ENCODE results near the gene THAP8. TPM values are rescaled to one million over a fixed set of nuclear protein-coding genes. Genes with fewer than 3 reads are reported as not detected.

Gene THAP8
- total and polyA plus RNA-seq, 2 of the 4 experiments (the other 2 are of a cell fraction): 1.8 to 5.9 TPM

GRCh38 chr19:36100476-36100875 lies 46.4 kb upstream of the THAP8 start:
- H3K9ac ChIP-seq (ENCODE audit: low read depth, low read length): no peak overlapping the region
- ChIA-PET POLR2A (ENCODE audit: unreplicated experiment) (no interaction called here), CTCF (no interaction called here)
- 100% methylated on average over 1 of the region's 5 CpGs; no CpG with 5 or more reads in 1 of the 2 experiments for WGBS, 2 experiments (ENCODE audit: extremely low coverage in 2 of 2, insufficient read length in 1 of 2)
- DNase-seq: no peak
- no peak overlapping the region for H3K18ac ChIP-seq (ENCODE audit: low read depth, low read length)
- ATAC-seq (ENCODE audit: low read depth): no peak
- dilution Hi-C loops (cut with HindIII; ENCODE audit: low sequenced_read_pairs, unreplicated experiment) (no loop called here), intact Hi-C loops (cut with micrococcal nuclease) (no loop called here), in situ Hi-C loops (cut with MboI; ENCODE audit: low sequenced_read_pairs) (no loop called here)
- TF ChIP-seq CHD1 (IDR thresholded peaks at IDR 0.05; ENCODE audit: low read depth, low read length) (no peak), RFX5 (IDR thresholded peaks at IDR 0.05; ENCODE audit: low read depth, low read length) (no peak), RAD21 (IDR thresholded peaks at IDR 0.05; ENCODE audit: low read length) (no peak), CTCF (conservative IDR thresholded peaks at IDR 0.05; ENCODE audit: low read depth, low read length) (no peak), MAZ (IDR thresholded peaks at IDR 0.05; ENCODE audit: borderline replicate concordance, low read depth, low read length) (no peak), SMC3 (IDR thresholded peaks at IDR 0.05; ENCODE audit: low read depth, low read length) (no peak), CEBPB (IDR thresholded peaks at IDR 0.05; ENCODE audit: low read depth, low read length) (no peak), BHLHE40 (IDR thresholded peaks at IDR 0.05; ENCODE audit: low read depth, low read length) (no peak), ELK1 (IDR thresholded peaks at IDR 0.05; ENCODE audit: borderline replicate concordance, low read depth, low read length) (no peak), USF2 (IDR thresholded peaks at IDR 0.05; ENCODE audit: low read depth, low read length) (no peak), NFE2L2 (IDR thresholded peaks at IDR 0.05; ENCODE audit: low read depth, low read length) (no peak), MXI1 (IDR thresholded peaks at IDR 0.05; ENCODE audit: borderline replicate concordance, low read depth, low read length) (no peak), FOS (IDR thresholded peaks at IDR 0.05; ENCODE audit: low read depth, low read length) (no peak), RCOR1 (IDR thresholded peaks at IDR 0.05; ENCODE audit: insufficient replicate concordance, low read length) (no peak), MAFK (IDR thresholded peaks at IDR 0.05; ENCODE audit: low read depth, low read length) (no peak), POLR2A (IDR thresholded peaks at IDR 0.05; ENCODE audit: low read depth, low read length) (no peak)
- H2BK120ac ChIP-seq (ENCODE audit: low read depth, low read length): no peak overlapping the region
- H2AK9ac ChIP-seq (replicated peaks; ENCODE audit: low read depth, low read length, poor library complexity): peak overlapping the region; percentile 37
- no peak overlapping the region for H3K23ac ChIP-seq (ENCODE audit: low read depth, low read length)
- no peak overlapping the region for H4K91ac ChIP-seq (ENCODE audit: insufficient read depth, low read depth, low read length)
- no peak overlapping the region for H4K8ac ChIP-seq (ENCODE audit: low read depth in 2 of 2, low read length in 2 of 2)
- peaks cover 8% of the 10 kb centered on the region for H3K36me3 ChIP-seq (ENCODE audit: control insufficient read depth, insufficient read depth, low read length)
- H2AFZ ChIP-seq (replicated peaks; ENCODE audit: low read length, poor library complexity): no peak overlapping the region
- H3K79me1 ChIP-seq (ENCODE audit: low read depth in 1 of 2, low read length in 2 of 2): peaks cover 0 to 3% of the 10 kb centered on the region in 2 experiments; a peak in 1 of 4 replicates
- H3K4ac ChIP-seq (ENCODE audit: low read depth, low read length): no peak overlapping the region
- no peak overlapping the region for H2BK15ac ChIP-seq (ENCODE audit: low read depth, low read length)
- no peaks in the 10 kb centered on the region for H3K9me1 ChIP-seq (ENCODE audit: insufficient read depth, low read length)
- no TSS peak for BruUV-seq (replicated peaks)
- no peak overlapping the region for H3K27ac ChIP-seq (ENCODE audit: insufficient read depth, low read length)
- no peak overlapping the region for H3K56ac ChIP-seq (ENCODE audit: extremely low read depth, insufficient read depth, low read length)
- H3K4me1 ChIP-seq (ENCODE audit: control insufficient read depth, insufficient read depth, low read length): no peaks in the 10 kb centered on the region
- H3K4me3 ChIP-seq (ENCODE audit: insufficient read depth, low read depth, low read length): no peak overlapping the region
- H3K4me2 ChIP-seq (ENCODE audit: low read depth, low read length): no peak overlapping the region
- H4K20me1 ChIP-seq (ENCODE audit: insufficient read depth, low read length): no peaks in the 10 kb centered on the region
- no peaks in the 10 kb centered on the region for H3K9me3 ChIP-seq (ENCODE audit: control insufficient read depth, insufficient read depth, low read length)
- no peak overlapping the region for H2BK5ac ChIP-seq (ENCODE audit: low read depth, low read length, poor library complexity, severe bottlenecking)
- no peak overlapping the region for H2AK5ac ChIP-seq (ENCODE audit: low read depth, low read length)
- H2BK20ac ChIP-seq (ENCODE audit: low read depth, low read length): no peak overlapping the region
- no peak overlapping the region for H4K5ac ChIP-seq (ENCODE audit: low read depth, low read length)
- no peak overlapping the region for H3K14ac ChIP-seq (replicated peaks; ENCODE audit: low read depth, low read length)
- no peaks in the 10 kb centered on the region for H3K27me3 ChIP-seq (ENCODE audit: control insufficient read depth, insufficient read depth, low read length)
